Measurements from ENCODE around the gene RNF121. TPM values are rescaled to one million over a fixed set of nuclear protein-coding genes. Genes with fewer than 3 reads are reported as not detected.

The RNF121 gene
- total RNA-seq, 1 experiment from 2014 or later: 56.9 TPM

- Histone ChIP-seq H4K91ac (ENCODE audit: insufficient read length, low read depth, low read length) (no peak overlapping the region), H3K56ac (ENCODE audit: insufficient read length, low read depth, low read length) (no peak overlapping the region), H2BK12ac (ENCODE audit: insufficient read length, low read depth, low read length) (no peak overlapping the region), H3K9ac (ENCODE audit: extremely low read depth, insufficient read length, low read length) (no peak overlapping the region), H3K23me2 (ENCODE audit: insufficient read length, low read depth, low read length, poor library complexity, severe bottlenecking) (no peaks in the 10 kb centered on the region), H2BK5ac (ENCODE audit: insufficient read length, low read length) (no peak overlapping the region), H4K5ac (ENCODE audit: insufficient read length, low read depth, low read length) (no peak overlapping the region), H3K27me3 (ENCODE audit: insufficient read depth, low read length) (no peaks in the 10 kb centered on the region), H3K79me1 (ENCODE audit: insufficient read depth, low read depth, low read length, poor library complexity, severe bottlenecking) (no peaks in the 10 kb centered on the region), H3K4me2 (ENCODE audit: insufficient read depth, insufficient read length, low read length) (no peak overlapping the region), H2AFZ (ENCODE audit: low read length) (no peak overlapping the region), H2BK20ac (ENCODE audit: low read depth, low read length, poor library complexity, severe bottlenecking) (no peak overlapping the region), H3T11ph (ENCODE audit: low read length) (no peak overlapping the region), H3K4ac (ENCODE audit: low read depth, low read length) (no peak overlapping the region), H3K14ac (ENCODE audit: insufficient read depth, low read length) (no peak overlapping the region), H3K4me1 (ENCODE audit: insufficient read depth, low read length) (no peaks in the 10 kb centered on the region), H3K27ac (ENCODE audit: insufficient read length, low read depth, low read length) (no peak overlapping the region), H4K20me1 (ENCODE audit: control insufficient read depth, insufficient read depth, insufficient read length) (no peaks in the 10 kb centered on the region), H3K79me2 (ENCODE audit: insufficient read depth, low read length) (no peaks in the 10 kb centered on the region), H2BK15ac (ENCODE audit: low read depth, low read length) (no peak overlapping the region), H2BK120ac (ENCODE audit: low read depth, low read length, poor library complexity, severe bottlenecking) (no peak overlapping the region), H3K9me3 (ENCODE audit: control insufficient read depth, low read depth, low read length) (no peaks in the 10 kb centered on the region), H4K8ac (replicated peaks; ENCODE audit: insufficient read length, low read depth, low read length) (no peak overlapping the region), H3K18ac (ENCODE audit: insufficient read length, low read depth, low read length) (no peak overlapping the region), H2AK5ac (ENCODE audit: insufficient read length, low read length) (no peak overlapping the region), H3K23ac (ENCODE audit: insufficient read length, low read depth, low read length) (no peak overlapping the region)
- Mint-ChIP-seq H3K27ac (no peak overlapping the region; a peak in 1 of 7 replicates), H3K27me3 (ENCODE audit: low read depth) (no peaks in the 10 kb centered on the region), H3K4me3 (no peak overlapping the region), H3K4me1 (no peaks in the 10 kb centered on the region), H3K36me3 (ENCODE audit: insufficient read depth in 1 of 3, low read depth in 3 of 3) (peaks cover 0 to 16% (median 0%) of the 10 kb centered on the region in 3 experiments; a peak in 5 of 7 replicates), H3K9me3 (no peaks in the 10 kb centered on the region)
- no peak for TF ChIP-seq CTCF (conservative IDR thresholded peaks at IDR 0.05)
- no CpG with 5 or more reads among the region's 3 CpGs for WGBS (ENCODE audit: extremely low coverage, insufficient read length, low lambda C conversion rate)
- no peak for DNase-seq
These were observed 63.4 kb downstream of the RNF121 start for GRCh38 chr11:71992136-71992730.

Measured in H9 (cell line).